Measurements from ENCODE around the gene ERAP2.

ERAP2 gene

GRCh38 chr5:96957254-96958049, 81.2 kb downstream of the ERAP2 start:
- no peak for TF ChIP-seq CTCF (IDR thresholded peaks at IDR 0.05; ENCODE audit: extremely low read depth, missing control alignments)
- no peak for DNase-seq (ENCODE audit: low spot score)

DNA sequence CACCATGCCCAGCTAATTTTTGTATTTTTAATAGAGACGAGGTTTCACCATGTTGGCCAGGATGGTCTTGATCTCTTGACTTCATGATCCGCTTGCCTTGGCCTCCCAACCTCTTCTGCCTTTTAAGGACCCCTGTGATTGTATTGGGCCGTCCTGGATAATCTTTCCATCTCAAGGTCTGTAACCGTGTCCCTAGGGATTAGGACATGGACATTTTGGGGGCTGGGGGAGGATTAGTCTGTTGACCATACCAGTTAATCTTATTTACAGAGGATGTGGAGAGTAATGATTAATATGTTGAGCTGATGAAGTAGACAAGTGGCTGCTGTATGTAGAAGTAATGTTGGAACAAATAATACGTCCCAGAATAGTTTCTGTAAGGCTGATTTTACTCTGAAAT, 82.7 kb downstream of the ERAP2 start:
- no peak for DNase-seq (ENCODE audit: low spot score)
- no peak for TF ChIP-seq CTCF (IDR thresholded peaks at IDR 0.05; ENCODE audit: extremely low read depth, missing control alignments)

- no peak for TF ChIP-seq CTCF (IDR thresholded peaks at IDR 0.05; ENCODE audit: extremely low read depth, missing control alignments)
Observed at GRCh38 chr5:96961053-96961452, 84.8 kb downstream of the ERAP2 start.

GRCh38 chr5:96962540-96962991, 86.3 kb downstream of the ERAP2 start:
- TF ChIP-seq CTCF (IDR thresholded peaks at IDR 0.05; ENCODE audit: extremely low read depth, missing control alignments): no peak
- DNase-seq (ENCODE audit: low spot score): no peak

More at GRCh38 chr5:96961053-96961452, 84.8 kb downstream of the ERAP2 start:
- DNase-seq (ENCODE audit: low spot score): peak; percentile 42

GRCh38 chr5:96963267-96963666, 87.0 kb downstream of the ERAP2 start:
- no peak for TF ChIP-seq CTCF (IDR thresholded peaks at IDR 0.05; ENCODE audit: extremely low read depth, missing control alignments)
- peak; percentile 25 for DNase-seq (ENCODE audit: low spot score)

DNA sequence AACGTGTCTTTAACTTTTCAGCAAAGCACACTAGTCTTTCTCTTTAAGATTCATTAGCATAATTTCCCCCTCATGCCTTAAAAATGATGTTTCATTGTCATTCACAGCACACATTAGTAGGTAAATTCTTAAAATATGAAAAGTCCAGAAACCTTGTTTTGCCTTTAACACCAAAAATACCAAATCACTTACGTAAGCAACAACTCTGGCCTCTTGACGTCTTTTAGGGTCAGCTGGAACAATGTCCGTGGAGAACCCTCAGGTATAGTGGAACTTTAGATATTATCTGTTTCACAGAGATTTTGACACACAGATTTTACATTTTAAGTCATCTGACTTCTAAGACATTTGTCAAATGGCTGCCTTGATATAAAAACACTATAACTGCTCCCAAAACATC, 90.5 kb downstream of the ERAP2 start:
- DNase-seq (ENCODE audit: low spot score): no peak
- TF ChIP-seq CTCF (IDR thresholded peaks at IDR 0.05; ENCODE audit: extremely low read depth, missing control alignments): no peak

DNA sequence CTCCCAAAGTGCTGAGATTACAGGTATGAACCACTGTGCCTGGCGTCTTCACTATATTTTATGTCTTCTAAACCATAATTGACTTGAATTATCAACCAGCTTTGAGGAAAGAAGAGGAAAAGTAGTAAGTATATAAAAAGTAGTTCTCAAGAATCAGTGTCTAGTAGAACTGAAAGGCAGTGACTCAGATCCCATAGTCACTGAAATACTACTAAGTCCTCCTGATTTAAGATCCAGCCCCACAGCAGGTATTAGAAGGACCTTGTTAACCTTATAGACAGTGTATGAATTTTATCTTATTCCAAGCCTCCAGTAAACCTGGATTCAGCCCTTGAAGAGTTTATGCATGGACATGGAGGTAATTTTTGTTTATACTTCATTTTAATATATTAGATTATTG, 91.1 kb downstream of the ERAP2 start:
- no peak for TF ChIP-seq CTCF (IDR thresholded peaks at IDR 0.05; ENCODE audit: extremely low read depth, missing control alignments)
- no peak for DNase-seq (ENCODE audit: low spot score)
